Measurements from ENCODE around the gene TMEM150C. TPM values are rescaled to one million over a fixed set of nuclear protein-coding genes. Genes with fewer than 3 reads are reported as not detected.
A peak's percentile ranks its signal among the peaks of the same experiment; 100 is the strongest.
"Not testable (repeated sequence)": the region's sequence is repeated elsewhere in the genome, so short reads cannot be mapped to it uniquely, and the experiment has no call there.

The TMEM150C gene
- total RNA-seq, 1 experiment from 2014 or later = 0.58 TPM

DNA sequence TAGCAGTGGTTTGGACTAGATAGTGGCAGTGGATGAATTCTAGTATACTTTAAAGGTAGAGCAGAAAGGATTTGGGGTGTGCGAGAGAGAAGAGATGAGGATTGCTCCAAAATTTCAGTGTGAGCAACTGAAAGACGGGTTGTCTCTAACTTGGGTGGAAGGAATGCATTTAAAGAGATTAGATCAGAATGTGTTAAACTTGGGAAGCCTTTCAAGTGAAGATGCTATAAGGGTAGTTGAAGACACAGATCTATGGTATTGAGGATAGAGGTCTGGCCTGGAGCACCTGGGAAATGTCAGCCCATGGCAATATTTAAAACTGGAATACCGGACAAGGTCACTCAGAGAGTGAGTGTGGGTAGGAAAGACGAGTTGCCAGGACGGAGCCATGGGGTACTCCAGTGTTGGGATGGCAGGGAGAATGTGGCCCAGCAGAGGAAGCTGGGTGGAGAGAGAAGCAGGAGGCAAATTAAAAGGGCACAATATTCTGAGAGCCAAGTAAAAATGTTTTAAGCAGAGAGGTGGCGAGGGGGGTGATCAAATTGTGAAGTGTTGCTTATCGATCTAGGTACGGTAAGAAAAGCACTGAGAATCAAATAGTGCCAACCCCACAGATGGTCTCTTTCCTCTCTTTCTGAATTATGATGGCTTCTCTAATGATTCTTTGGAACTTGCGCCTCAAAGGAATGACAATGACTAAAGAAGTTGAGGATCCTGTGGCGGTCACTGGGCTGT is 80.8 kb downstream of the TMEM150C start:
- no peaks in the 10 kb centered on the region for H3K36me3 ChIP-seq (ENCODE audit: low read depth, low read length)
- intact Hi-C loops (cut with micrococcal nuclease) = no loop called here
- BruUV-seq (replicated peaks) = no TSS peak
- H3K4me3 ChIP-seq (ENCODE audit: low read length) = no peak overlapping the region
- H2AFZ ChIP-seq (ENCODE audit: low read length) = no peak overlapping the region
- CTCF ChIA-PET = no interaction called here
- no peak overlapping the region for H3K9ac ChIP-seq (ENCODE audit: low read length)
- H3K4me1 ChIP-seq (ENCODE audit: insufficient read depth, low read length) = no peaks in the 10 kb centered on the region
- H4K20me1 ChIP-seq (ENCODE audit: low read length) = no peaks in the 10 kb centered on the region
- H3K4me2 ChIP-seq (ENCODE audit: low read length) = no peak overlapping the region
- no peaks in the 10 kb centered on the region for H3F3A ChIP-seq (ENCODE audit: low read length, unreplicated experiment)
- no peak overlapping the region for H3K27ac ChIP-seq (ENCODE audit: low read length)
- no peak for TF ChIP-seq EZH2phosphoT487 (IDR thresholded peaks at IDR 0.05; ENCODE audit: borderline replicate concordance, low read length)
- TF ChIP-seq, protein P1, sequence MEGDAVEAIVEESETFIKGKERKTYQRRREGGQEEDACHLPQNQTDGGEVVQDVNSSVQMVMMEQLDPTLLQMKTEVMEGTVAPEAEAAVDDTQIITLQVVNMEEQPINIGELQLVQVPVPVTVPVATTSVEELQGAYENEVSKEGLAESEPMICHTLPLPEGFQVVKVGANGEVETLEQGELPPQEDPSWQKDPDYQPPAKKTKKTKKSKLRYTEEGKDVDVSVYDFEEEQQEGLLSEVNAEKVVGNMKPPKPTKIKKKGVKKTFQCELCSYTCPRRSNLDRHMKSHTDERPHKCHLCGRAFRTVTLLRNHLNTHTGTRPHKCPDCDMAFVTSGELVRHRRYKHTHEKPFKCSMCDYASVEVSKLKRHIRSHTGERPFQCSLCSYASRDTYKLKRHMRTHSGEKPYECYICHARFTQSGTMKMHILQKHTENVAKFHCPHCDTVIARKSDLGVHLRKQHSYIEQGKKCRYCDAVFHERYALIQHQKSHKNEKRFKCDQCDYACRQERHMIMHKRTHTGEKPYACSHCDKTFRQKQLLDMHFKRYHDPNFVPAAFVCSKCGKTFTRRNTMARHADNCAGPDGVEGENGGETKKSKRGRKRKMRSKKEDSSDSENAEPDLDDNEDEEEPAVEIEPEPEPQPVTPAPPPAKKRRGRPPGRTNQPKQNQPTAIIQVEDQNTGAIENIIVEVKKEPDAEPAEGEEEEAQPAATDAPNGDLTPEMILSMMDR (conservative IDR thresholded peaks at IDR 0.05; ENCODE audit: low read depth, low read length) = no peak
- TF ChIP-seq EZH2 (IDR thresholded peaks at IDR 0.05; ENCODE audit: low read length, unreplicated experiment) = no peak
- H3K9me3 ChIP-seq (ENCODE audit: low read length) = no peaks in the 10 kb centered on the region
- H3K9me2 ChIP-seq (replicated peaks; ENCODE audit: low read length) = no peaks in the 10 kb centered on the region
- H3K79me2 ChIP-seq (ENCODE audit: low read length) = no peaks in the 10 kb centered on the region
- POLR2A ChIA-PET (ENCODE audit: unreplicated experiment) = interaction anchor here (0.7 kb wide), 1 partner anchor 167 kb away, joined by 3 read pairs; no protein-coding TSS in a partner anchor
- no peak for ATAC-seq
- no peaks in the 10 kb centered on the region for H3K27me3 ChIP-seq (ENCODE audit: low read length)
- DNase-seq = no peak

DNA sequence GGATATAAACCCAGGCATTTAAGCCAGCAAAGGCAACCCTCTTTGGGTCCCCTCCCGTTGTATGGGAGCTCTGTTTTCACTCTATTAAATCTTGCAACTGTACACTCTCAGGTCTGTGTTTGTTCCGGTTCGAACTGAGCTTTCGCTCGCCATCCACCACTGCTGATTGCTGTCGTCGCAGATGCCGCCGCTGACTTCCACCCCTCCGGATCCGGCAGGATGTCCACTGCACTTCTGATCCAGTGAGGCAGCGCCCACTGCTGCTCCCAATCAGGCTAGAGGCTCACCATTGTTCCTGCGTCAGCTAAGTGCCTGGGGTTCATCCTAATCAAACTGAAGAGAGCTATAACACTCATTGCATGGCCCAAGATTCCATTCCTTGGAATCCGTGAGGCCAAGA is 82.2 kb downstream of the TMEM150C start:
- intact Hi-C loops (cut with micrococcal nuclease) = no loop called here

GRCh38 chr4:82477469-82477868 is 84.3 kb downstream of the TMEM150C start:
- H2AFZ ChIP-seq (ENCODE audit: low read length); H3K27ac ChIP-seq (ENCODE audit: low read length); H3K4me3 ChIP-seq (ENCODE audit: low read length); ATAC-seq; H3K27me3 ChIP-seq (ENCODE audit: low read length); CTCF ChIA-PET; H3K9me3 ChIP-seq (ENCODE audit: low read length); H3K36me3 ChIP-seq (ENCODE audit: low read depth, low read length); H4K20me1 ChIP-seq (ENCODE audit: low read length); H3K9ac ChIP-seq (ENCODE audit: low read length); H3K4me1 ChIP-seq (ENCODE audit: insufficient read depth, low read length); H3K9me2 ChIP-seq (replicated peaks; ENCODE audit: low read length); BruUV-seq (replicated peaks); H3F3A ChIP-seq (ENCODE audit: low read length, unreplicated experiment); POLR2A ChIA-PET (ENCODE audit: unreplicated experiment); H3K79me2 ChIP-seq (ENCODE audit: low read length); intact Hi-C loops (cut with micrococcal nuclease); H3K4me2 ChIP-seq (ENCODE audit: low read length): not testable (repeated sequence)
- DNase-seq = peak; percentile 28

More for the DNA sequence above, 82.2 kb downstream of the TMEM150C start:
- no peaks in the 10 kb centered on the region for H3F3A ChIP-seq (ENCODE audit: low read length, unreplicated experiment)
- no peak overlapping the region for H3K9ac ChIP-seq (ENCODE audit: low read length)
- H3K36me3 ChIP-seq (ENCODE audit: low read depth, low read length) = no peaks in the 10 kb centered on the region
- CTCF ChIA-PET = no interaction called here
- no TSS peak for BruUV-seq (replicated peaks)
- H2AFZ ChIP-seq (ENCODE audit: low read length) = no peak overlapping the region
- H3K9me2 ChIP-seq (replicated peaks; ENCODE audit: low read length) = no peaks in the 10 kb centered on the region
- no peaks in the 10 kb centered on the region for H3K9me3 ChIP-seq (ENCODE audit: low read length)
- H3K27ac ChIP-seq (ENCODE audit: low read length) = no peak overlapping the region
- no peak for ATAC-seq
- H3K79me2 ChIP-seq (ENCODE audit: low read length) = no peaks in the 10 kb centered on the region
- H4K20me1 ChIP-seq (ENCODE audit: low read length) = no peaks in the 10 kb centered on the region
- POLR2A ChIA-PET (ENCODE audit: unreplicated experiment) = no interaction called here
- DNase-seq = no peak
- H3K4me2 ChIP-seq (ENCODE audit: low read length) = no peak overlapping the region
- no peaks in the 10 kb centered on the region for H3K27me3 ChIP-seq (ENCODE audit: low read length)
- H3K4me1 ChIP-seq (ENCODE audit: insufficient read depth, low read length) = no peaks in the 10 kb centered on the region
- no peak for TF ChIP-seq EZH2 (IDR thresholded peaks at IDR 0.05; ENCODE audit: low read length, unreplicated experiment)
- TF ChIP-seq, protein P1 (conservative IDR thresholded peaks at IDR 0.05; ENCODE audit: low read depth, low read length) = no peak
- H3K4me3 ChIP-seq (ENCODE audit: low read length) = no peak overlapping the region

DNA sequence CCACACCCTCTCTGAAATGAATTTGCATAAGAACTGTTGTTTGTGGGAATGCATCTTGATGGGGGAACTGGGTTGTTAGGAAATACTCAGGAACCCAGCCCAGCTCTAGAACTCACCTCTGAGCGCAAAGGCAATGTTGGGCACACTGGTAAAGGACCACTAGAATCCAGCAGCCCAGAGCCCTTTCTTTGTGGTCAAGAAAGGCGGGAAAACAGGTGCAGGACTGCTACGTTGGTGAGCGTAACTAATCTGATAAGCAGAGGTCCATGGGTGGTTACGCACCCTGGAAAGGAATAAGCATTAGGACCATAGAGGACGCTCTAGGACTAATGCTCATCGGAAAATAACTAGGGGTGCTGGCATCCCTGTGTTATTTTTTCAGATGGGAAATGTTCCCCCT is 85.9 kb downstream of the TMEM150C start:
- H3F3A ChIP-seq (ENCODE audit: low read length, unreplicated experiment); H3K4me3 ChIP-seq (ENCODE audit: low read length); H3K9me2 ChIP-seq (replicated peaks; ENCODE audit: low read length); CTCF ChIA-PET; DNase-seq; H3K9me3 ChIP-seq (ENCODE audit: low read length); H3K79me2 ChIP-seq (ENCODE audit: low read length); POLR2A ChIA-PET (ENCODE audit: unreplicated experiment); H2AFZ ChIP-seq (ENCODE audit: low read length); H3K27me3 ChIP-seq (ENCODE audit: low read length); H3K4me2 ChIP-seq (ENCODE audit: low read length); ATAC-seq; H3K9ac ChIP-seq (ENCODE audit: low read length); H4K20me1 ChIP-seq (ENCODE audit: low read length); H3K27ac ChIP-seq (ENCODE audit: low read length); H3K36me3 ChIP-seq (ENCODE audit: low read depth, low read length); intact Hi-C loops (cut with micrococcal nuclease); BruUV-seq (replicated peaks); H3K4me1 ChIP-seq (ENCODE audit: insufficient read depth, low read length): not testable (repeated sequence)

Data from PC-3 (cell line).